ENCODE measurements around the gene TPPP.

TPPP gene

DNA sequence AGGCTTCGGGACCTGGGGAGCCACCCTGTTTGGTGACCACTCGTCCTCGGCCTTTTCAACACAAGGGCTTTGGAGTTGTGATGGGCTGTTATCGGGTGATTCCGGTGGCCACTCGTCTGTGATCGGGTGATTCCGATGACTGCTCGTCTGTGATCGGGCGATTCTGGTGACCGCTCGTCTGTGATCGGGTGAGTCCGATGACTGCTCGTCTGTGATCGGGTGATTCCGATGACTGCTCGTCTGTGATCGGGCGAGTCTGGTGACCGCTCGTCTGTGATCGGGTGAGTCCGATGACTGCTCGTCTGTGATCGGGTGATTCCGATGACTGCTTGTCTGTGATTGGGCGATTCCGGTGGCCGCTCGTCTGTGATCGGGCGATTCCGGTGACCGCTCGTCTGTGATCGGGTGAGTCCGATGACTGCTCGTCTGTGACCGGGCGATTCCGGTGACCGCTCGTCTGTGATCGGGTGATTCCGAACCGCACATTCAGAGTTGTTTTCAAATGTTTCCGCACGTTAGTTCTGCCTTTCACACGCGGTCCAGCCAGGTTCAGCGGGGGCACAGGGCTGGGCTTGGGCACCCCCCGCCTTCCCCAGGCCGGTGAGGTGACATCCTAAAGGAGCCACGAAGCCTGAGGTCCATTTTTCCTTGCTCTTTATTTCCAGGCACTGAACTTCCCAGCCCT is 30.3 kb downstream of the TPPP start:
- Histone ChIP-seq H3K36me3 (ENCODE audit: control insufficient read depth, insufficient read depth, low read length) (peaks cover 78% of the 10 kb centered on the region), H3K4me3 (ENCODE audit: low read depth, low read length) (no peak overlapping the region), H3K9ac (ENCODE audit: low read length) (no peak overlapping the region), H3K27me3 (ENCODE audit: control insufficient read depth, insufficient read depth, low read length) (no peaks in the 10 kb centered on the region), H3K9me3 (ENCODE audit: control insufficient read depth, insufficient read depth, low read depth, low read length) (no peaks in the 10 kb centered on the region), H3K4me1 (ENCODE audit: control insufficient read depth, insufficient read depth, low read length) (no peaks in the 10 kb centered on the region), H3K27ac (ENCODE audit: low read depth, low read length) (no peak overlapping the region)

DNA sequence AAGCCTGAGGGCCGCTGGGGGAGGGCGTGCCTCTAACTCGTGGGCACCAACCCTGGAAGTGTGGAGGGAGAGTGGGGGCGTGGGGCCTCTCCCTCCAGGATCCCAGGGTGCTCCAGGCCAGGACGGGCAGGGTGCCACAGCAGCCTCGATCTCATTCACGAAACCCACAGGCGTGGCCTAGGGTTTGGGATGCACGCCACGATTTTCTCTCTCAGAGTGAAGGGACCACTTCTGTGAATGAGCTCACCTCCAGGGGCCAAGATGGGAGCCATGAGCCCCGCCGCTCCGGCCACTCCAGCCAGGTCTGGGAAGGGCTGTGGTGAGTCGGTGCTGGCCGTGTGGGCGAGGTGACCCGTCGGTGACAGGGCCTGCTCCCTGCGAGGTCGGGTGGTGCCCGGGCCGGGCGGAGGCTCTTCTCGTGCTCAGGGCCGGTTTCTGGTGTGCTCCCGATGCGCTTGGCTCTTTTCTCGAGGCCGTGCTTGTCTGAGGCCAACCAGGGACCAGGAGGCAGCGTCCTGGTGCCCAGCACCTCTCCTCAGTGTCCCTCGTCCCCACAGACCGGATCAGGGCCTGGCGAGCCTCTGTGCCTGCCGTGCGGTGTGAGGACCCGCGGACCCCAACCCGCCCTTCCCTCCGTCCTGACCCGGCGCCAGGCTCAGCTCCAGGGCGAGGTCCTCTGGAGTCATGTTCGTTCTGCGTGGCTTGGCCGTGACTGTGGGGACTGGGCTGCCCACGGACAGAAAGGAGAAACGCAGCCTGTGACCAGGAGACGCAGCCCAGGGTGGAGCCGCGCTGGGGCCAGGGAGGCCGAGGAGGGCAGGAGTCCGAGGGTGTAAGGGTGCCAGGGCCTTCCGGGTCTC is 31.0 kb downstream of the TPPP start:
- Histone ChIP-seq H3K4me3 (ENCODE audit: low read depth, low read length) (no peak overlapping the region), H3K27ac (ENCODE audit: low read depth, low read length) (no peak overlapping the region), H3K9me3 (ENCODE audit: control insufficient read depth, insufficient read depth, low read depth, low read length) (no peaks in the 10 kb centered on the region), H3K4me1 (ENCODE audit: control insufficient read depth, insufficient read depth, low read length) (no peaks in the 10 kb centered on the region), H3K36me3 (ENCODE audit: control insufficient read depth, insufficient read depth, low read length) (peaks cover 80% of the 10 kb centered on the region), H3K27me3 (ENCODE audit: control insufficient read depth, insufficient read depth, low read length) (no peaks in the 10 kb centered on the region), H3K9ac (ENCODE audit: low read length) (no peak overlapping the region)

DNA sequence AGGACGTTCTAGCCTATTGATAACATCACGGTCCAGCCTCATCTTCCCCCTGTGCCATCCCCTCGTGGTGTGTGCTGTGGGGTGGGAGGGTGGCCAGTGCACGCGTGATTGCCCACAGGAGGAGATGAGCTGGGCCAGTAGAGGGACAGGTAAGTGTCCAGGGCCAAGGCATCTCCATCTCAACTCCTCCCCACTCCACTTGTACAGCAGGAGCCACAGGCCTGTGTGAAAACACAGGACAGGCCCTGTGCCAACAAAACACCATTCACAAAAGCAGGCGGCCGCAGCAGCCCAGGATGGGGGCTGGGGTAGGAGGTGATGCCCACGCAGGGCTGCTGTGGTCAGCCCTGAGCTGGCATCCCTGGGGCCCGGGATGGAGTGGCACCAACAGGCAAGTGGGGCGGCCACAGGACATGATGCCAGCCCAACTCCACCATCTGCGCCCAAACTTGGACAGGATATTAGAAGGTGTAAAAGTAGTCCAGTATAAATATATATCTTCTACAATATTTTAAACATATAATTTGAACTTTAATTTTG is 32.6 kb downstream of the TPPP start:
- H3K36me3 ChIP-seq (ENCODE audit: control insufficient read depth, insufficient read depth, low read length), result peaks cover 83% of the 10 kb centered on the region
- no peak overlapping the region for H3K9ac ChIP-seq (ENCODE audit: low read length)
- no peaks in the 10 kb centered on the region for H3K27me3 ChIP-seq (ENCODE audit: control insufficient read depth, insufficient read depth, low read length)
- no peaks in the 10 kb centered on the region for H3K9me3 ChIP-seq (ENCODE audit: control insufficient read depth, insufficient read depth, low read depth, low read length)
- H3K4me3 ChIP-seq (ENCODE audit: low read depth, low read length), result no peak overlapping the region
- H3K4me1 ChIP-seq (ENCODE audit: control insufficient read depth, insufficient read depth, low read length), result no peaks in the 10 kb centered on the region
- no peak overlapping the region for H3K27ac ChIP-seq (ENCODE audit: low read depth, low read length)

DNA sequence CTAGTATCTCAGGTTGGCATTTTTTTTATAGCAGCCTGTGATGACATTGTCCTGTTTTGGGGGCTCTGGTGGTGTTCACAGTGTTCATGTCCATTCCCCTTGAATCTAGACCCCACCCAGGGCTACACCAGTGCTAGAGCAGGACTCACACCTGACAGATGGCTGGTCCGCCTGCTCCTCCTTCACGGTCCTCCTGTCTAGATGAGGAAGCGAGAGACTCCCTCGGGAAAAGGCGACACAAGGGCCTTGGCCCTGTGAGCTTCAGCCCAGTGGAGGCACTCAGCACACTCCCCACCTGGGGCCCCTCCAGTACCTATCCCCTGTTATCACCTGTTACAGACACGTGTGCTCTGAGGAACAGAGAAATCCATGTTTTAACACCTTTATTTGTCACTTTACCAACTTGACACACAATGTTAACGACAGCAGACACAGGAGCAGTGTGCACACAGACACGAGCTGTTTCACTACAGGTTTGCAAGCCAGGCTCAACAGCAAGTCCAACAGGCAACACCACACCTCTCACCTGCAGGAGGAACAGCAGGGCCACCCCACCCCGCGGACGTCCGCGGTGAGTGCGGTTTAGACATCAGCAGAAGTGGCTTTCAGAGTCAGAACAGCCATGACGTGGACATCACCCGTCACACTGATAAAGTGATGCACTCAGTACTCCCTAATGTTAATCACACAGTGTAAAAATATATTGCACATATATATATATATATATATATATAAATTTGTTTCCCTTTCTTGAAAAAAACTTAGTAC is 33.5 kb downstream of the TPPP start:
- no peaks in the 10 kb centered on the region for H3K4me1 ChIP-seq (ENCODE audit: control insufficient read depth, insufficient read depth, low read length)
- H3K27me3 ChIP-seq (ENCODE audit: control insufficient read depth, insufficient read depth, low read length), result no peaks in the 10 kb centered on the region
- H3K9ac ChIP-seq (ENCODE audit: low read length), result no peak overlapping the region
- no peak overlapping the region for H3K4me3 ChIP-seq (ENCODE audit: low read depth, low read length)
- H3K9me3 ChIP-seq (ENCODE audit: control insufficient read depth, insufficient read depth, low read depth, low read length), result no peaks in the 10 kb centered on the region
- peaks cover 81% of the 10 kb centered on the region for H3K36me3 ChIP-seq (ENCODE audit: control insufficient read depth, insufficient read depth, low read length)
- H3K27ac ChIP-seq (ENCODE audit: low read depth, low read length), result no peak overlapping the region

DNA sequence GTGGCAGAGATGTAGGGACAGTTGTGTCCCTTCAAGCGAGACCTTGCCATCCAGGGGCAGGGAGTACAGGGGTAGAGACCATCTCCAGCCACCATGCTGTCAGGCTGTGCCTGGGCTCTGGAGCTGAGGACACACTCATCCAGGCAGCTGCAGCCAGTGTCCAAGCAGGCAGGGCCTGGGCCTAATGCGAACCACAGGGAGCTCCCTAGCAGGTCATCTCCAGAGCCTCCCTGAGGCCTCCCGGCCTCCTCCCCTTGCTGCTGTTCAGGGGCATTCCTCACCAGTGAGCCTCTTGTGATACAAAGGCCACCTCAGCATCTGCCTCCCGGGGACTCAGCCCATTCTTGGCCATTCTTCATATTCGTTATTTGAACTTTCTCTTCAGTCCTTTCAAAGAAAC is 35.0 kb downstream of the TPPP start:
- H3K36me3 ChIP-seq (ENCODE audit: control insufficient read depth, insufficient read depth, low read length), result peaks cover 85% of the 10 kb centered on the region
- H3K4me3 ChIP-seq (ENCODE audit: low read depth, low read length), result no peak overlapping the region
- no peaks in the 10 kb centered on the region for H3K27me3 ChIP-seq (ENCODE audit: control insufficient read depth, insufficient read depth, low read length)
- no peaks in the 10 kb centered on the region for H3K4me1 ChIP-seq (ENCODE audit: control insufficient read depth, insufficient read depth, low read length)
- H3K9me3 ChIP-seq (ENCODE audit: control insufficient read depth, insufficient read depth, low read depth, low read length), result peaks cover 5% of the 10 kb centered on the region; the same call in 1 of the 2 replicates
- H3K9ac ChIP-seq (ENCODE audit: low read length), result no peak overlapping the region
- H3K27ac ChIP-seq (ENCODE audit: low read depth, low read length), result no peak overlapping the region

DNA sequence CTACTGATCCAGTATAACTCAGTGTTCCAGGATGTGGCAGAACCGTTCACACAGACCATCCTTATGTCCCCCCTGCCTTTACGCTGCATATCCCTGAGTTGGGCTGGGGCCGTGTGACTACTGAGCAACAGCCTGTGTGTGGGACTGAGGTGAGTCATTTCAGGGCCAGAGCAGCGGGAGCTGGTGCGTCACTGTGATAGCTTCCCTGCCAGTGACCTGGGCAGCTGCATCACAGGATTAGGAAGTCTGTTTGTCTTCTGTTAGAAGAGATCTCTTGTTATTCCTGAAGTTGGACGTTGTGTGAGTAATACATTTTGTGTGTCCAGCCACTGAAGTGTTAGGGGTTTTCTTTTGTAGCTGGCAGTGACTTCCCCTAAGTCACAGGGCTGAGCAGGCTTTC is 35.6 kb downstream of the TPPP start:
- H3K4me3 ChIP-seq (ENCODE audit: low read depth, low read length), result no peak overlapping the region
- no peak overlapping the region for H3K27ac ChIP-seq (ENCODE audit: low read depth, low read length)
- H3K9me3 ChIP-seq (ENCODE audit: control insufficient read depth, insufficient read depth, low read depth, low read length), result peaks cover 5% of the 10 kb centered on the region; the same call in 1 of the 2 replicates

DNA sequence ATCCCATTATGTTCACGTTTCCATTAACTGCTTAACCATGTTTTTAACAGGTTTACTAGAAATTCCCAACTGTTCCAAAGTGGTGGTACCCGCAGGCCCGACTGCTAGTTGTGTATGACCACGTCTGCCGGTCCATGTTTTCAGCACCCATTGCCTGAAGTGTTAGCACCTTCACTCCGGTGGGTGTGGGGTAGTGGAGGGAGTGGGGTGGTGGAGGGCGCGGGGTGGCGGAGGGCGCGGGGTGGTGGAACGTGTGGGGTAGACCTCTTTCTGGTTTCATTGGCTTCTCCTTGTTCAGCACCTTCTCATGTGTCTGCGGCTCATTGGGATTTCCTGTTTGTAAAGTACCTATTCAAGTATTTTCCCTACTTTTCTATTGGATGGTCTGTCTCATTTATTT is 37.7 kb downstream of the TPPP start:
- Histone ChIP-seq H3K9ac (ENCODE audit: low read length) (no peak overlapping the region), H3K4me1 (ENCODE audit: control insufficient read depth, insufficient read depth, low read length) (no peaks in the 10 kb centered on the region), H3K4me3 (ENCODE audit: low read depth, low read length) (no peak overlapping the region), H3K36me3 (ENCODE audit: control insufficient read depth, insufficient read depth, low read length) (peaks cover 81% of the 10 kb centered on the region), H3K27ac (ENCODE audit: low read depth, low read length) (no peak overlapping the region), H3K27me3 (ENCODE audit: control insufficient read depth, insufficient read depth, low read length) (no peaks in the 10 kb centered on the region), H3K9me3 (ENCODE audit: control insufficient read depth, insufficient read depth, low read depth, low read length) (peaks cover 8% of the 10 kb centered on the region; the same call in 1 of the 2 replicates)

More for the DNA sequence above, 35.6 kb downstream of the TPPP start:
- H3K27me3 ChIP-seq (ENCODE audit: control insufficient read depth, insufficient read depth, low read length), result no peaks in the 10 kb centered on the region
- peaks cover 85% of the 10 kb centered on the region for H3K36me3 ChIP-seq (ENCODE audit: control insufficient read depth, insufficient read depth, low read length)
- H3K4me1 ChIP-seq (ENCODE audit: control insufficient read depth, insufficient read depth, low read length), result no peaks in the 10 kb centered on the region
- no peak overlapping the region for H3K9ac ChIP-seq (ENCODE audit: low read length)

DNA sequence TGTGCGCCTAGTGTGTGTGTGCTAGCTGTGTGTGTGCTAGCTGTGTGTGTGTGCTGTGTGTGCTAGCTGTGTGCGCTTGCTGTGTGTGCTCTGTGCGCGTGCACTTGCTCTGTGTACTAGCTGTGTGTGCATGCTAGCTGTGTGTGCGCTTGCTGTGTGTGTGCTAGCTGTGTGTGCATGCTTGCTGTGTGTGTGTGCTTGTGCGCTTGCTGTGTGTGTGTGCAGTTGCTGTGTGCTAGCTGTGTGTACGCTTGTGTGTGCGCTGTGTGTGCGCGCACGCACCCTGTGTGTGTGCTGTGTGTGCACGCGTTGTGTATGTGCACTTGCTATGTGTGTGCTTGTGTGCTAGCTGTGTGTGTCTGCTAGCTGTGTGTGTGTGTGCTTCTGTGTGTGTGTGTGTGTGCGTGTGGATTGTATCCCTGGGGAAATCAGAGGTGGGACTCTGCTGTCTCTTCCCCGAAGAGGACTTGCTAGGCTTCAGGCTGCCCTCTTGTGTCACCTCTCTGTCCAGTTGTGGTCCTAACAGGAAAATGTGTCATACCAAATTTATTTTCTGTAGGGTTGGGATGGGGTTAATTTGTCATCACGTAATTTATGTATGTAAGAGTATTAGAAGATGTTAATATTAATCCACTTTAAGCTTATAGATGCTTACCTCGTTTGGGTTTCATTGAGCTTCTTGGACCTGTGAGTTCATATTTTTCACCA is 38.9 kb downstream of the TPPP start:
- Histone ChIP-seq H3K9me3 (ENCODE audit: control insufficient read depth, insufficient read depth, low read depth, low read length) (peaks cover 17% of the 10 kb centered on the region), H3K4me1 (ENCODE audit: control insufficient read depth, insufficient read depth, low read length) (no peaks in the 10 kb centered on the region), H3K36me3 (ENCODE audit: control insufficient read depth, insufficient read depth, low read length) (peaks cover 79% of the 10 kb centered on the region), H3K4me3 (ENCODE audit: low read depth, low read length) (no peak overlapping the region), H3K27ac (ENCODE audit: low read depth, low read length) (no peak overlapping the region), H3K9ac (ENCODE audit: low read length) (no peak overlapping the region), H3K27me3 (ENCODE audit: control insufficient read depth, insufficient read depth, low read length) (no peaks in the 10 kb centered on the region)

DNA sequence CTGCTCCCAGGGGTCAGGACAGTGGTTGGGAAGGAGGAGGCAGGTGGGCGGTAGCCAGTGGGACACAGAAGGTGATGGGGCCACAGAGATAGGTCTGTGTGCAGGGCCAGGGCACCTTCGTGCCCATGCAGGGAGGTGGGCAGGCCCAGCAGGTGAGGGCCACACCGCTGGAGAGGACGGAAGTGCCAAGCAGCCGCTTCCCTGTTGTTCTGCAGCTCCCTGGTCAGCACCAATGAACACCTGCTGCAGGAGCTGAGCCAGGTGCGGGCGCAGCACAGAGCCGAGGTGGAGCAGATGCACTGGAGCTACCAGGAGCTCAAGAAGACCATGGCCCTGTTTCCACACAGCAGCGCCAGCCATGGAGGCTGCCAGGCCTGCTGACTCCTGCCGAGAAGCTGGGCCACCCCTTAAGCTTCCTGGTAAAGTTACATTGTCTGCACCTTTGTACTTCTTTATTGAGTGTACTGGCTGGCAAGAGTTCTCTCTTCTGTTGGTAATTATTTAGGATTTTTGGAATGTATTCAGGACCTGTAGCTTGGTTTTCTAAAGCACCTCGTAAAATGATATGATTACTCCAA is 40.3 kb downstream of the TPPP start:
- Histone ChIP-seq H3K27me3 (ENCODE audit: control insufficient read depth, insufficient read depth, low read length) (no peaks in the 10 kb centered on the region), H3K9me3 (ENCODE audit: control insufficient read depth, insufficient read depth, low read depth, low read length) (peaks cover 31% of the 10 kb centered on the region), H3K4me1 (ENCODE audit: control insufficient read depth, insufficient read depth, low read length) (no peaks in the 10 kb centered on the region), H3K27ac (ENCODE audit: low read depth, low read length) (no peak overlapping the region), H3K4me3 (ENCODE audit: low read depth, low read length) (no peak overlapping the region), H3K36me3 (ENCODE audit: control insufficient read depth, insufficient read depth, low read length) (peaks cover 83% of the 10 kb centered on the region), H3K9ac (ENCODE audit: low read length) (no peak overlapping the region)

DNA sequence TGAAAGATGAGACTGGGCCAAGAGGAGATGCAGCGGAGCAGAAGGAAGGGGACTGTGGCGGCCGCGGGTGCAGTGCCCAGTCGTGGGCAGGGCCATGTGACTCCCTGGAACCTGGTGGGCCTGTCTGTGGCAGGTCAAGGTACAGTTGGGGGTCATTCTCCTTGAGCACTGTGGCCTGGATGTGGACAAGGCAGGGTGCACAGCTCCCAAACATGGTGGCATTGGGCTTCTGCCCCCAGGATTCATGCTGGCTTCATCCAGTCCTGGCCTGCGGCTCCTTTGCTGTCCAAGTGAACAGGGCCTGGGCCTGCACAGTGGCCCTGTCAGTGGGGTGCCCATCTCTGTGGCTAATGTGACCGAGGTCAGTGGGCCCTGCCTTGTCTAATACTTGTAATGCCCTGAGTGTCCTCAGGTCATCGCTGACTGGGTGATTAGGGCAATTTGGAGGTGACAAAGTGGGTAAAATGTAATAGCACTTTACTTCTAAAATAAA is 41.1 kb downstream of the TPPP start:
- H3K36me3 ChIP-seq (ENCODE audit: control insufficient read depth, insufficient read depth, low read length), result peaks cover 83% of the 10 kb centered on the region
- no peak overlapping the region for H3K9ac ChIP-seq (ENCODE audit: low read length)
- no peak overlapping the region for H3K27ac ChIP-seq (ENCODE audit: low read depth, low read length)
- H3K27me3 ChIP-seq (ENCODE audit: control insufficient read depth, insufficient read depth, low read length), result no peaks in the 10 kb centered on the region
- H3K4me3 ChIP-seq (ENCODE audit: low read depth, low read length), result no peak overlapping the region
- H3K9me3 ChIP-seq (ENCODE audit: control insufficient read depth, insufficient read depth, low read depth, low read length), result peaks cover 31% of the 10 kb centered on the region
- no peaks in the 10 kb centered on the region for H3K4me1 ChIP-seq (ENCODE audit: control insufficient read depth, insufficient read depth, low read length)

Data from HUES6 (cell line).